DMS53 treated with DMSO at 0.1 percent for 48 hours (cell line): ENCODE measurements around the gene SLC6A17.

Experiments used
- DNase-seq: peaks from one replicate; lab custom pipeline; 2025; ENCODE audit not compliant: unreplicated experiment; lab: John Stamatoyannopoulos, UW

Gene SLC6A17

DNA sequence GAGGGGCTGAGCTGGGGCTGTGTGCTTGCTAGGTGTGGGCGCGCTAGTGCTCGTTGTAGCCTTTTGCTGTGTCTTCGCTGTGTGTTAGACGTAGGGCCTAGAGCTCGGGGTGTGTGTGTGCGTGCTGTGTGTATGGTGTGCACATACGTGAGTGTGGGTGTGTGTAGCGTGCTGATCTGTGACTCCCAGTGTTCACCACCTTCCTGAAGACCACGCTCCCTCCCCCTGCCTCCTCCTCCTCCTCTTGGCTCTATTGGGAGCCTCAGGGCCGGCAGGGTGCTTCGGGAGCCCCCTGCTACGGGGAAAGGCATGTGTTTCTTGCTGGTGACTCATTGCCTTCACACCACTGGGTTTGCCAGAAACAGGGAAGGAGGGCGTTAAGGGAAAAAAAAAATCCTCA, 50.4 kb downstream of the SLC6A17 start:
- no peak for DNase-seq

GRCh38 chr1:110201157-110201825, 51.0 kb downstream of the SLC6A17 start:
- DNase-seq: no peak

DNA sequence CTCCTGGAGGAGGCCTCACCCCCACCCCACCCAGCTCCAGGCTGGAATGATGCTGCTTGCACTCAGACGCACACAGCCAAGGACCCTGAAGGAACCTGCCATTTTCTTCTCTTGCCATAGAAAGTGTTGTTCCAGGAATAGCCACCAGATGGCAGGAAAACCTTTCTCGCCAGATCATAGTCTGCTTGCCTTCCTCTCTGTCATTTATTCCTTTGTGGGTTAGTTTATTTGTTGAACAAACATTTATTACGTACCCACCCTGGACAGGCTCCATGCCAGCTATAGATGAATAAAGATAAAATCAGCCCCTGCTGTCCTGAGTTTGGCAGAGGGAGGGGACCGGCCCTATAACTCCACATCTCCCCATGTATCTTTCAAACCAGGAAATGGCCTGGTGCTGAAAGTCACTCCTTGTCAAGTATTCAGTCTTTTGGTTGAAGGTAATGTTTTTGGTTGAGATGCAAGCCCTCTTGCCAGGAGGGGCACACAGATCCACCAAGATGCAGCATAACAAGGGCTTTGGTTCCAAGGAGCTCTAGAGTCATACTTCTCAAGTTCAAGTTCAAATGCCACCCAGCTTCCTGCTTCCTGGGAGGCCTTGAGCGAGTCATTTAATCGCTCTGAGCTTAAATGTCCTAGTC, 52.8 kb downstream of the SLC6A17 start:
- peak; percentile 76 for DNase-seq

DNA sequence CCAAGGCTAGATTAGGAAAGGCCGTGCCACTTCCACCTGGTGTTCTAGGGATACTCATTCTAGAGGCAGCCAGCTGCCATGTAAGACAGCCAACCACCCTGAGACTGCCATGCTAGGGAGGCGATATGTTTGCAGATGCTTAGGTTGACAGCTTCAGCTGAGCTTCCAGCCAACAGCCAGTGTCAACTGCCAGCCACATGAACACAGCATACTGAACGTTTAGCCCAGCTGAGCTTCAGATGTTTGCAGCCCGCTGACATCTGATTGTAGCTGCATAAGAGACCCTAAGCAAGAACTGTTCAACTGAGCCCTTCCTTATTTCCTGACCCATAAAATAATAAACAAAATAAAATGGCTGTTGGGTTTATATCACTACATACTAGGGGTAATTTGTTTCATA, 54.9 kb downstream of the SLC6A17 start:
- no peak for DNase-seq

- DNase-seq: no peak
These were observed 55.4 kb downstream of the SLC6A17 start for GRCh38 chr1:110205591-110206155.

DNA sequence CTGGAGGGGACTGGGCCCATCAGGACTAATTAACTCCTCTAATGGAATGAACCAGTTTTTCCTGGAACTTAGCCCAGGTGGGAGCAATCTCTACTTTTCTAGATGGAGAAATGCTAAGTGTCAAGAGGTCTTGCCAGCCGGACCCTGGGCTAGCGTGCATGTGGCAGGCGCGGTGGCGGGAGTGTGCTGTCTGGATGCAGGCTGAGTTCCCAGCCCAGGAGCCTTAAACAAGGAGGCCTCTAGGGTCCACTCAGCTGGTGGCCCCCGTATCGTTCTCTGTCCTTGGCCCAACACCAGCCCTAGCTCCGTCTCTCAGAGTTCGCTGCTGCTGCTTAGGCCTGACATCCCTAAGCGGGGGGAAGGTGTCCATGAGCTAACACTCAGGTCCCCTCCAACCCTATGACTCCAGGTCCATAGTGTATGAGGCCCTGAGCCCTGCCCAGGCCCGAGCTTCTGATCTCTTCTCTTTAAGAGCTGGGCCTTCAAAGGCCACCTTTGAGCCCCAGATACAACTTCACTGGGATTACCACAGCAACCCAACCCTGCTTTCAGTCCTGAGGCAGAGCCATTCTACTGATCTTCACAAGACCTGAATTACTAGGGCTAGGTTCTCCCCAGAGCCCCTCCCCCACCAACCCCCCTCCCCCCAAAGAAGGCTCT, 56.1 kb downstream of the SLC6A17 start:
- no peak for DNase-seq

- DNase-seq: peak; percentile 23
These were observed 57.5 kb downstream of the SLC6A17 start for GRCh38 chr1:110207831-110208230.

DNA sequence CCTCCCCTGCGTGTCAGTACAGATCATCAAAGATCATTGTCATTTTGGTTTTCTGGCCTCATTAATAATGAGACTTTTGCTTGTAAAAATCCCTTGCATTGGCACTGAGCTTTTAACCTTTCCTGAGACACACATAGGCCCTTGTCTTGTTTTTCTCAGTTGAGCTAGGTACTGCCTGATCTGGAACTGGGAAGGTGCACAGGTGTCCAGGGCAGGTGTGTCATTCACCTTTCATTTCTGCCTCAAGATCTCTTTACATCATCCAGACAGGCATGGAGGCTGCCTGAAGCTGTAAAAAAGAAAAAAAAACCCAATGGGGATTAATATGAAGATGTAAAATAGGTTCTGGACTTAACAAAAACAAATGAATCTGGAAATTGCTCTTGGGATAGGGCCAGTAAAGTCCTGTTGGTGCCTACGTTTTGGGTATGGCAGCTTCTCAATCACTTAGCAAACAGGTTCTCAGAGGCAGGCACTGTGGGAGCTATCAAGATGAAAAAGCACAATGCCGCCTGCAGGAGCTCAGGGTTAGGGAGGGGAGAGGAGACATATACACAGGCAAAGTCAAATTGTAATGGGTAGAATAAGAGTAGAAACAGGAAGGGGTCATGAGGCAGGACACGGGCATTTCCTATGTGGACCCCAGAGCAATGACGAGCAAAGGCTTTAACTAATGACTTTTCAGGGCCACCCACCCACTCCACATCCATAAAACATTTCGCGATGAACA, 58.8 kb downstream of the SLC6A17 start:
- DNase-seq: peak; percentile 61

GRCh38 chr1:110209715-110210603, 59.7 kb downstream of the SLC6A17 start, which contains the start of gene KCNC4:
Gene KCNC4, plus strand, starts transcription at chr1:110210314. Its CDS starts 1,186 bp downstream, at chr1:110211500.
- peak; percentile 76 for DNase-seq

GRCh38 chr1:110210604-110211495, 60.6 kb downstream of the SLC6A17 start:
- peak; percentile 43 for DNase-seq

DNA sequence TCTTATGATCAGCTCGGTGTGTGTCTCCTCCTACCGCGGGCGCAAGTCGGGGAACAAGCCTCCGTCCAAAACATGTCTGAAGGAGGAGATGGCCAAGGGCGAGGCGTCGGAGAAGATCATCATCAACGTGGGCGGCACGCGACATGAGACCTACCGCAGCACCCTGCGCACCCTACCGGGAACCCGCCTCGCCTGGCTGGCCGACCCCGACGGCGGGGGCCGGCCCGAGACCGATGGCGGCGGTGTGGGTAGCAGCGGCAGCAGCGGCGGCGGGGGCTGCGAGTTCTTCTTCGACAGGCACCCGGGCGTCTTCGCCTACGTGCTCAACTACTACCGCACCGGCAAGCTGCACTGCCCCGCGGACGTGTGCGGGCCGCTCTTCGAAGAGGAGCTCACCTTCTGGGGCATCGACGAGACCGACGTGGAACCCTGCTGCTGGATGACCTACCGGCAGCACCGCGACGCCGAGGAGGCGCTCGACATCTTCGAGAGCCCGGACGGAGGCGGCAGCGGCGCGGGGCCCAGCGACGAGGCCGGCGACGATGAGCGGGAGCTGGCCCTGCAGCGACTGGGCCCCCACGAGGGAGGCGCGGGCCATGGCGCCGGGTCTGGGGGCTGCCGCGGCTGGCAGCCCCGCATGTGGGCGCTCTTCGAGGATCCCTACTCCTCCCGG, 61.3 kb downstream of the SLC6A17 start:
- no peak for DNase-seq

DNA sequence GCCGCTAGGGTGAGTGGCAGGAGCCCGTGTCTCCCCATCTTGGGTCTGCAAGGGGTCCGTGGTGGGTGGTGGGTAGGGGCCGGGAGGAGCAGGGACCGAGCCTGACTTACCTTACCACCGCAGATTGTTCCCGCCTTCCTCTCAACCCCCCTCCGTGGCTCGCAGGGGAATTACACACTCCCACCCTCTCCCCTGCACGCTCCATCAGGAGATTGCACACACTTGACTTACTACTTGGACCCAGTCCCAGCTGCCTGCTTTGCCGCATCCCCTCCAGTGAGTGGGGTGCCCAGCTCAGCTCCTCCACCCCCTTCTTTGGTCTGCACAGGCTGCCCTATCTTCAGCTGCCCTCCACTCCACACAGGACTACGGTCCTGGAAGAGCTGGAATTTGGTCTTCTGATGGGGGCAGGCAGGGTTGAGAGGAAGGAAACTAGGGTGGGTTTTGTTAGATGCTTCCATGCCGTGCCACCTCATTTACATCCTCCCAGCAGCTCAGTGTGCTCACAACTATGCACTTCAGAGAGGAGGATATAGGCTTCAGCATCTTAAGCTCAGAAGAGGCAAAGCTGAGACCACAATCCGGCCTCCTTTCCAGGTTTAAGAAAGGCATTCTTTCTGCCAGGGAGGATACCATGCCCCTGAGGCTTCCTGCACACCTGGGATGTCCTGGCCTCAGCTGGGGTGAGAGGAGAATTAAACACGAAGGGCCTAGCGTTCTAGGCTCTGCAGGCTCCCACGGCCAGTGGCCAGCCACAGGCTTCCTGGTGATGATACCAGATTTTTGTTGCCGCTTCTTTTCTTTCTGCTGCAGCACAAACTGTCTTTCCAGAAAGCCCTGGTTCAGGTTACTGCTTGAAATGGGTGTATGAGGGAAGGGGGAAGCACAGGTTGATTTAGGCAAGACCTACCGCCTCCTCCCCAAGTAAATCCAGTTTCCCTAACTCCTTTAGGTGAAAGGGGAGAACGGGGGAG, 62.2 kb downstream of the SLC6A17 start:
- DNase-seq: no peak

GRCh38 chr1:110213143-110213540, 62.8 kb downstream of the SLC6A17 start:
- DNase-seq: no peak

- DNase-seq: no peak
These were observed 64.4 kb downstream of the SLC6A17 start for GRCh38 chr1:110214454-110215404.

- DNase-seq: no peak
These were observed 65.6 kb downstream of the SLC6A17 start for GRCh38 chr1:110215621-110216515.
